CD4-positive, alpha-beta T cell (primary cell): ENCODE results near the gene TOGARAM2. TPM values are rescaled to one million over a fixed set of nuclear protein-coding genes. Genes with fewer than 3 reads are reported as not detected.

Experiments used
- ATAC-seq: fragments of 200-7000 bp; cut with Tn5 transposase; one replicate; pipeline ENCODE4 v1.10.0; 2022; ENCODE audit warnings: mild to moderate bottlenecking; ENCODE audit not compliant: poor library complexity
- CTCF ChIA-PET: fragments of 350-600 bp; sonication (Branson Sonifier 250); formaldehyde crosslinking; loops from one replicate; lab custom pipeline; 2021; ENCODE audit warnings: antibody characterized with exemption, inconsistent platforms; lab: Charles Lee
- POLR2A ChIA-PET: fragments of 350-600 bp; sonication (Branson Sonifier 250); formaldehyde crosslinking; loops from one replicate; lab custom pipeline; 2021; ENCODE audit warnings: antibody characterized with exemption, inconsistent platforms; lab: Charles Lee
- DNase-seq, 14 experiments: peaks; one replicate each; pipeline ENCODE4 v3.0.0-alpha.2; 2013 to 2020; ENCODE audit warnings: mixed read lengths in 2 of 14
- H3K27ac ChIP-seq, 2 donors: one replicate each; pipeline versions ENCODE4 v1.5.1 to v1.7.0; 2013; ENCODE audit warnings: low read length in 2 of 2, low read depth in 1 of 2, mild to moderate bottlenecking in 1 of 2
- H3K27me3 ChIP-seq, 2 experiments: 1 replicate in 1 of 2; 2 replicates in 1 of 2; pipeline versions ENCODE4 v1.6.1 to v1.7.0; 2013; ENCODE audit warnings: low read length in 2 of 2, control low read depth in 1 of 2, mild to moderate bottlenecking in 1 of 2, moderate library complexity in 1 of 2; ENCODE audit not compliant: insufficient read depth in 2 of 2, control insufficient read depth in 1 of 2
- H3K36me3 ChIP-seq: one replicate; pipeline ENCODE4 v1.6.1; 2013; ENCODE audit warnings: low read length, control low read depth; ENCODE audit not compliant: insufficient read depth
- H3K4me1 ChIP-seq: one replicate; pipeline ENCODE4 v1.6.1; 2013; ENCODE audit warnings: low read length, control low read depth; ENCODE audit not compliant: insufficient read depth
- H3K4me3 ChIP-seq: one replicate; pipeline ENCODE4 v1.5.1; 2013; ENCODE audit warnings: mild to moderate bottlenecking, low read length, moderate library complexity
- H3K9me3 ChIP-seq, 2 experiments: 1 replicate in 1 of 2; 2 replicates in 1 of 2; pipeline versions ENCODE4 v1.6.1 to v1.7.0; 2013; ENCODE audit warnings: low read length in 2 of 2, mild to moderate bottlenecking in 2 of 2, control low read depth in 1 of 2, moderate library complexity in 1 of 2; ENCODE audit not compliant: control insufficient read depth in 1 of 2, insufficient read depth in 1 of 2
- H3K27ac Mint-ChIP-seq: one replicate; pipeline ENCODE4 v1.8.0; 2020; ENCODE audit warnings: mixed read lengths
- H3K27me3 Mint-ChIP-seq: one replicate; pipeline ENCODE4 v1.8.0; 2021; ENCODE audit warnings: mixed read lengths
- H3K36me3 Mint-ChIP-seq: one replicate; pipeline ENCODE4 v1.8.0; 2021; ENCODE audit warnings: low read depth, mixed read lengths
- H3K4me1 Mint-ChIP-seq: one replicate; pipeline ENCODE4 v1.8.0; 2021; ENCODE audit warnings: low read depth, mixed read lengths
- H3K4me3 Mint-ChIP-seq: one replicate; pipeline ENCODE4 v1.8.0; 2020; ENCODE audit warnings: mild to moderate bottlenecking, mixed read lengths
- H3K9me3 Mint-ChIP-seq: one replicate; pipeline ENCODE4 v1.8.0; 2020; ENCODE audit warnings: mixed read lengths
- intact Hi-C, 2 experiments: fragments of 100-400 bp; cut with DNase I in 1 of 2; cut with micrococcal nuclease in 1 of 2; formaldehyde crosslinking; loops; one replicate each; pipeline versions ENCODE4 v1.15.1 to v1.9.0; 2023 to 2025; cut with DNase I, micrococcal nuclease
- total RNA-seq, 174 experiments: library from RNA in 2 of 174; stranded (reverse) in 2 of 174; gene quantifications; one replicate each; pipeline ENCODE4 v1.2.3 and lab custom pipeline; 2021 to 2026
- TF ChIP-seq, protein P1 (sequence below): fragments of 200-600 bp; IDR thresholded peaks from one replicate; pipeline ENCODE4 v1.8.0; 2022; ENCODE audit warnings: antibody characterized with exemption, mild to moderate bottlenecking

Gene TOGARAM2
- total RNA-seq, 2 experiments from 2014 or later, result 2.0 to 2.3 TPM

DNA sequence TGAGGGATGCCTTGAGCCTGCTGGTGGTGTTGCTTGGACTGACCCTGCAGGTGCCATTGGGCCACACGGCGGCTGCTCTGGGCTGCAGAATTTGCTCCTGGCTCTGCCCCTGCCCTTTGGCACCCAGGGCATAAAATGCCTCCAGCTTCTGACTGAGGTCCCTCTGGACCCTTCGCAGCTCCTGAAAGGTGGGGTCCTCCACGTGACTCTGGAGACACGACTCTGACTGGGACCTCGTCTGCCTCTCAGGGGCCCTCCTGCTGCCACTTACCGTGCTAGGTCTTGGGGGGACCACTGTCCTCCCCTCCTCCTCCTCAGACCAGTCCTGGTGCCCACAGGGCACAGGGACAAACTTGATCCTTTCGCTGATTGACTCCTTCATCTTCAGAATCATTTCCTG is 91.2 kb downstream of the TOGARAM2 start:
- no peaks in the 10 kb centered on the region for H3K4me1 Mint-ChIP-seq
- intact Hi-C loops, result no loop called here
- ATAC-seq, result no peak
- H3K27ac Mint-ChIP-seq, result no peak overlapping the region
- CTCF ChIA-PET, result no interaction called here
- no peak for DNase-seq
- H3K36me3 ChIP-seq, result no peaks in the 10 kb centered on the region
- no peaks in the 10 kb centered on the region for H3K9me3 Mint-ChIP-seq
- H3K27me3 Mint-ChIP-seq, result no peaks in the 10 kb centered on the region
- H3K4me3 ChIP-seq, result no peak overlapping the region
- TF ChIP-seq, protein P1, sequence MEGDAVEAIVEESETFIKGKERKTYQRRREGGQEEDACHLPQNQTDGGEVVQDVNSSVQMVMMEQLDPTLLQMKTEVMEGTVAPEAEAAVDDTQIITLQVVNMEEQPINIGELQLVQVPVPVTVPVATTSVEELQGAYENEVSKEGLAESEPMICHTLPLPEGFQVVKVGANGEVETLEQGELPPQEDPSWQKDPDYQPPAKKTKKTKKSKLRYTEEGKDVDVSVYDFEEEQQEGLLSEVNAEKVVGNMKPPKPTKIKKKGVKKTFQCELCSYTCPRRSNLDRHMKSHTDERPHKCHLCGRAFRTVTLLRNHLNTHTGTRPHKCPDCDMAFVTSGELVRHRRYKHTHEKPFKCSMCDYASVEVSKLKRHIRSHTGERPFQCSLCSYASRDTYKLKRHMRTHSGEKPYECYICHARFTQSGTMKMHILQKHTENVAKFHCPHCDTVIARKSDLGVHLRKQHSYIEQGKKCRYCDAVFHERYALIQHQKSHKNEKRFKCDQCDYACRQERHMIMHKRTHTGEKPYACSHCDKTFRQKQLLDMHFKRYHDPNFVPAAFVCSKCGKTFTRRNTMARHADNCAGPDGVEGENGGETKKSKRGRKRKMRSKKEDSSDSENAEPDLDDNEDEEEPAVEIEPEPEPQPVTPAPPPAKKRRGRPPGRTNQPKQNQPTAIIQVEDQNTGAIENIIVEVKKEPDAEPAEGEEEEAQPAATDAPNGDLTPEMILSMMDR, result no peak
- H3K36me3 Mint-ChIP-seq, result no peaks in the 10 kb centered on the region
- POLR2A ChIA-PET, result no interaction called here
- H3K27me3 ChIP-seq, result no peaks in the 10 kb centered on the region
- H3K27ac ChIP-seq, result no peak overlapping the region
- H3K9me3 ChIP-seq, result no peaks in the 10 kb centered on the region
- H3K4me1 ChIP-seq, result no peaks in the 10 kb centered on the region
- H3K4me3 Mint-ChIP-seq, result no peak overlapping the region

- ATAC-seq, result no peak
- no peaks in the 10 kb centered on the region for H3K36me3 Mint-ChIP-seq
Observed at GRCh38 chr2:29072971-29073725, 92.0 kb downstream of the TOGARAM2 start.

GRCh38 chr2:29073933-29074332 is 92.8 kb downstream of the TOGARAM2 start:
- Histone ChIP-seq H3K4me1 (no peaks in the 10 kb centered on the region), H3K4me3 (no peak overlapping the region), H3K36me3 (no peaks in the 10 kb centered on the region), H3K9me3 (no peaks in the 10 kb centered on the region), H3K27ac (no peak overlapping the region), H3K27me3 (no peaks in the 10 kb centered on the region)
- H3K27ac Mint-ChIP-seq, result no peak overlapping the region
- H3K36me3 Mint-ChIP-seq, result no peaks in the 10 kb centered on the region
- ATAC-seq (no peak), DNase-seq (no peak)
- peaks cover 5% of the 10 kb centered on the region for H3K9me3 Mint-ChIP-seq
- intact Hi-C loops, result no loop called here
- TF ChIP-seq, protein P1, result no peak
- H3K27me3 Mint-ChIP-seq, result no peaks in the 10 kb centered on the region
- no peak overlapping the region for H3K4me3 Mint-ChIP-seq
- H3K4me1 Mint-ChIP-seq, result no peaks in the 10 kb centered on the region
- POLR2A ChIA-PET, result no interaction called here
- CTCF ChIA-PET, result no interaction called here

More at GRCh38 chr2:29072971-29073725, 92.0 kb downstream of the TOGARAM2 start:
- Mint-ChIP-seq H3K27ac (no peak overlapping the region), H3K4me1 (no peaks in the 10 kb centered on the region), H3K9me3 (peaks cover 3% of the 10 kb centered on the region), H3K27me3 (no peaks in the 10 kb centered on the region), H3K4me3 (no peak overlapping the region)
- DNase-seq, result no peak
- Histone ChIP-seq H3K9me3 (no peaks in the 10 kb centered on the region), H3K4me1 (no peaks in the 10 kb centered on the region), H3K4me3 (no peak overlapping the region), H3K36me3 (no peaks in the 10 kb centered on the region), H3K27ac (no peak overlapping the region), H3K27me3 (no peaks in the 10 kb centered on the region)
- TF ChIP-seq, protein P1, result no peak
- ChIA-PET CTCF (no interaction called here), POLR2A (no interaction called here)
- intact Hi-C loops, result no loop called here
